Jurkat, Clone E6-1 (cell line): Measurements from ENCODE around the gene EXT2.

Experiments
- DNase-seq: peaks from one replicate; pipeline ENCODE4 v3.0.0-alpha.2; 2011; ENCODE audit warnings: low read depth, low spot score
- H3K4me3 ChIP-seq: 2 replicates; pipeline ENCODE4 v1.5.1; 2011; ENCODE audit warnings: mild to moderate bottlenecking, low read length, control low read depth, moderate library complexity

The EXT2 gene

GRCh38 chr11:44221456-44221855, 126.0 kb downstream of the EXT2 start:
- H3K4me3 ChIP-seq: no peak overlapping the region
- DNase-seq: no peak

GRCh38 chr11:44221992-44222391, 126.5 kb downstream of the EXT2 start:
- no peak overlapping the region for H3K4me3 ChIP-seq
- DNase-seq: no peak

GRCh38 chr11:44223238-44223637, 127.8 kb downstream of the EXT2 start:
- no peak for DNase-seq
- no peak overlapping the region for H3K4me3 ChIP-seq

GRCh38 chr11:44224867-44225501, 129.5 kb downstream of the EXT2 start:
- DNase-seq: peak; percentile 26

GRCh38 chr11:44226490-44226889, 131.0 kb downstream of the EXT2 start:
- no peak for DNase-seq
- H3K4me3 ChIP-seq: no peak overlapping the region

More at GRCh38 chr11:44224867-44225501, 129.5 kb downstream of the EXT2 start:
- no peak overlapping the region for H3K4me3 ChIP-seq

- peak; percentile 69 for DNase-seq
Observed at GRCh38 chr11:44226945-44227344, 131.5 kb downstream of the EXT2 start.

GRCh38 chr11:44228379-44228778, 132.9 kb downstream of the EXT2 start:
- DNase-seq: no peak
- no peak overlapping the region for H3K4me3 ChIP-seq

More at GRCh38 chr11:44226945-44227344, 131.5 kb downstream of the EXT2 start:
- H3K4me3 ChIP-seq: no peak overlapping the region

GRCh38 chr11:44229098-44229497, 133.6 kb downstream of the EXT2 start:
- no peak for DNase-seq
- no peak overlapping the region for H3K4me3 ChIP-seq

GRCh38 chr11:44229624-44230023, 134.1 kb downstream of the EXT2 start:
- H3K4me3 ChIP-seq: no peak overlapping the region
- DNase-seq: no peak

- DNase-seq: no peak
- H3K4me3 ChIP-seq: no peak overlapping the region
Observed at GRCh38 chr11:44235765-44236201, 140.3 kb downstream of the EXT2 start.

GRCh38 chr11:44236296-44236695, 140.8 kb downstream of the EXT2 start:
- DNase-seq: no peak
- no peak overlapping the region for H3K4me3 ChIP-seq

- no peak for DNase-seq
Observed at GRCh38 chr11:44237156-44237555, 141.7 kb downstream of the EXT2 start.

GRCh38 chr11:44241851-44242250, 146.4 kb downstream of the EXT2 start:
- DNase-seq: no peak
- H3K4me3 ChIP-seq: no peak overlapping the region

More at GRCh38 chr11:44237156-44237555, 141.7 kb downstream of the EXT2 start:
- no peak overlapping the region for H3K4me3 ChIP-seq

GRCh38 chr11:44243086-44243485, 147.6 kb downstream of the EXT2 start:
- no peak overlapping the region for H3K4me3 ChIP-seq
- no peak for DNase-seq

- no peak for DNase-seq
Observed at GRCh38 chr11:44243595-44244343, 148.3 kb downstream of the EXT2 start.

GRCh38 chr11:44244639-44245310, 149.3 kb downstream of the EXT2 start:
- no peak for DNase-seq
- H3K4me3 ChIP-seq: no peak overlapping the region

More at GRCh38 chr11:44243595-44244343, 148.3 kb downstream of the EXT2 start:
- no peak overlapping the region for H3K4me3 ChIP-seq

- no peak overlapping the region for H3K4me3 ChIP-seq
Observed at GRCh38 chr11:44246726-44247125, 151.2 kb downstream of the EXT2 start.

GRCh38 chr11:44247508-44247907, 152.0 kb downstream of the EXT2 start:
- DNase-seq: no peak
- no peak overlapping the region for H3K4me3 ChIP-seq

More at GRCh38 chr11:44246726-44247125, 151.2 kb downstream of the EXT2 start:
- no peak for DNase-seq

- DNase-seq: no peak
- H3K4me3 ChIP-seq: no peak overlapping the region
Observed at GRCh38 chr11:44248109-44248508, 152.6 kb downstream of the EXT2 start.

GRCh38 chr11:44250421-44250820, 154.9 kb downstream of the EXT2 start:
- no peak for DNase-seq
- no peak overlapping the region for H3K4me3 ChIP-seq
